Hippocampal formation (tissue), 2 donors: ENCODE data around the gene FAM184A.

ENCODE experiments used
- DNase-seq, 2 donors: peaks; one replicate each; lab custom pipeline; 2025; lab: John Stamatoyannopoulos, UW

The FAM184A gene

DNA sequence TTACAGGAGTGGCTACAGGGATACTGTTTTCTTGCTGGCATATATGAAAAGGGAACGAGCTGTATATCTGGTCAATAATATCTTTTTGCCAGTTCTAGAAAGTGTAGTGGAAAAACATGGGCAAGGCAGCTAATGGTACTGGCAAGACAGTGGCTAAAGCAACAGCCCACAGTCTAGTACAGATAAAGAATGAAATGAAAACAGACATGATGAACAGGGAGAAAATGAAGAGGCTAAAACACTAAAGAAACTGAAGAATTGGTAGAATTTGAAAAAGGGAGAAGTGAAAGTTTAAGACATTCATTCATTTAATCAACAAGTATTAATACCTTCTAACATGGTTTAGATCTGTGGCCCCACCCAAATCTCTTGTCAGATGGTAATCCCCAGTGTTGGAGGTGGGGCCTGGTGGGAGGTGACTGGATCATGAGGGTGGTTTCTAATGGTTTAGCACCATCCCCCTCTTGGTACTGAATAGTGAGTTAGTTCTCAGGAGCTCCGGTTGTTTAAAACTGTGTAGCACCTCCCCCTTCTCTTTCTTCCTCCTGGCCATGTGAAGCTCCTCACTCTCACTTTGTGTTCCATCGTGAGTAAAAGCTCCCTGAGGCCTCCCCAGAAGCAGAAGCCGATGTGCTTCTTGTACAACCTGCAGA lies 18.1 kb downstream of the FAM184A start:
- DNase-seq: no peak

DNA sequence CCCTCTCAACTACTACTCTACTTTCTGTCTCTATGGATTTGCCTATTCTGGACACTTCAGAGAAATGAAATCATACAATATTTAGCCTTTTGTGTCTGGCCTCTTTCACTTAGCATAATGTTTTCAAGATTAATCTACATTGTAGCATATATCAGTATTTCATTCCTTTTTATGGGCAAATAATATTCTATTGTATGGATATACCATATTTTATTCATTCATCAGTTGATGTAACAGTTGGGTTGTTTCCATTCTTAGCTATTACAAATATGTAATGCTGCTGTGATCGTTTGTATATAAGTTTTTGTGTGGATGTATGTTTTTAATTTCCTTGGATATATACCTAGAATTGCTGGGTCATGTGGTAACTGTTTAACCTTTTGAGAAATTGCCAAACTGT lies 23.4 kb downstream of the FAM184A start:
- DNase-seq: no peak

DNA sequence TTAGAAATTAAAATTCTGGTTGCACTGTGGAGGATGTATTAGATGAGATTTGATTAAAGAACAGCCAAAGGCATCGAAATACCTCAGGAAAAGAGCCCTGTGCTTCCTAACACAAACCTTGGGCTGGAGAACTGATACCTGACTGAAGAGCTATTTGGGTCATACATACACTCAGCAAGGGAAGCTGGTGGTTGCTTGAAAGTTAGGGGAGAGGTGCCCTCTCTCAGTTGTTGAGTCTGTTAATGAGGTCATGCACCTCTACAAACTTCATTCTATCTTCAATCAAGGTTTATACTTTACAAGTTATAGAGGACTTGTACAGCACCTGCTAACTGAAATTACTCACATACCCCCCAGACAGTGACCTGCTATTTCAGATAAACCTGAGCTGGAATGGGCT lies 25.5 kb downstream of the FAM184A start:
- DNase-seq: no peak

DNA sequence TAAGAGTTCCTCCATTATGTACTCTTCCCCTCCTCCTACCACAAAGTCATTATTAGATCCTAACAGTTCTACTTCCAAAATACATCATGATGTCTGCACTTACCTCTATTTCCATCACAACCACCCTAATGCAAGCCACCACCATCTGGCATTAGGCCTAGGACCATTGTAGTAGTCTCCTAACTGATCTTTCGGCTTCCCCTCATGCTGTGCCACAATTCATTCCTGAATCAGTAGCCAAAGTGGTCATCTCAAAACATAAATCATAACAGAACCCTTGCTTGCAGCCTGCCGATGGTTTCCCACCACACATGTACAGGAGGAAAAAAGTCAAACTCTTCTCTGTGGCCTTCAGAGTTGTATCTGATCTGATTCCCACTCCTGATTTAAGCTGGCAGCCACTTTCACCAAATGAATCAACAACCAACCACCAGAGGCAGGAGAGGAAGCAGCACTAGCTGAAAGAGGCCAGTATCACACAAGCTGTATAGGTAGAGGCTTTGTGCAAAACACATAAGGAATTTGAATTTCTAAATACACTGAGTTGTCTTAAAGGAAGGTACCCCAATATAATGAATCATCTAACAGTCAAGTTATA lies 26.1 kb downstream of the FAM184A start:
- DNase-seq: no peak

DNA sequence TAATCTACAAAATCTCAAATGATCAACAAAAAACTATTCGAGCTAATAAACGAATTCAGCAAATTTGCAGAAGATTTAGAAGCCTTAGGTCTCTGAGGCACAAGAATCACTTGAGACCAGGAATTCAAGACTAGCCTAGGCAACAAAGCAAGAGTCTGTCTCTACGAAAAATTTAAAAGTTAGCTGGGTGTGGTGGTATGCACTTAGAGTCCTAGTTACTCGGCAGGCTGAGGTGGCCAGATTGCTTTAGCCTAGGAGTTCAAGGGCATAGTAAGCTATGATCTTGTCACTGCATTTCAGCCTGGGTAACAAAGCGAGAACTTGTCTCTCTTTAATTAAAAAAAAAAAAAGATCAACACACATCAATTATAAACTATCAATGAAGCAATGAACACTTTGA lies 34.2 kb downstream of the FAM184A start:
- no peak for DNase-seq

DNA sequence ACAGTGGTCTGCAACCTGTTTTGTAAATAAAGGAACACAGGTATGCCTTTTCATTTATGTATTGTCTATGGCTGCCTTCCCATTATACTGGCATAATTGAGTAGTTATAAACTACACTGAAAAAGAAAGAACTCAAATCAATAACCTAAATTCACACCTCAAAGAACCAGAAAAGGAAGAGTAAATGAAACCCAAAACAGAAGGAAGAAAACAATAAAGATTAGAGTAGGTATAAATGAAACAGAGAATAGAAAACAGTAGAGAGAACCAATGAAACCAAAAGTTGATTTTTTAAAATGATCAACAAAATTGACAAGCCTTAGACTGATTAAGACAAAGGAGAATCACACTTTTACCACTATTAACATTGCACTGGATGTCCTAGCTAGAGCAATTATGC lies 34.7 kb downstream of the FAM184A start:
- DNase-seq: no peak

DNA sequence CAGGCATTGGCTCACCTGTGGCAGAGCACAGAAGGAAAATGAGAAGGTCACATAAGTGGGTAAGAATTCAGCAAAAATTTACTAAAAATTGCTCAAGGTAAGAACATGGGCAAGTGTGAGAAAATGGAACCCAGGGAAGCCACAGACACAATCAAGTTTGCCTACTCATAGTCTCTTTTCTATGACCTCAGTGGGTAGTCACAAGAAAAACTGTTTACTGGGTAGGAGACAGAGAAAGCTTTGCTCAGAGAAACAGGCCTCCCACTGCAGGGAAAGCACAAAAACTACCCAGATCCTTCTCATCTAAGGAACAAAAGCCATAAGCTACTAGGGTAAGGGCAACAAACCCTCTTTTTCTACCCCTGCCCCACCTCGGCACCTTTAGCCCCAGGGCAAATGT lies 35.2 kb downstream of the FAM184A start:
- no peak for DNase-seq

DNA sequence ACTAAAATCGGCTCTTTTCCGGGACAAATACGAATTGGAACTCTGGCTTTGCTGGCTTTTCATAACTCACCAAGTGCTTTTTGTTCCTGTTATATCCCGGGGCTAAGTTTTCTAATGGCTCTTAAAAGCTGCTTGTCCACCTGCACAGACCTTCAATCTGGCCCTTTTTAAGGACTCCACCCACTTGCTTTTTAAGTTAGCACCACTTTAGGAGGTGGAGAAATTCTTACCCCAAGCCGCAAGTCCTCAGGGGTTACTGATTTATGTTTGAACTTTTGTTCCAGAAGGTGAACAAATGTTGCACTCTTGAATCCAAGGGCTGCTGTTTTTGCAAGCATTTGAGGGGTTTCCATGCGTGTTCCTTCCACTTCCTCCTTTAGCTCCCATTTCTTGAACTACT lies 37.8 kb downstream of the FAM184A start:
- no peak for DNase-seq

DNA sequence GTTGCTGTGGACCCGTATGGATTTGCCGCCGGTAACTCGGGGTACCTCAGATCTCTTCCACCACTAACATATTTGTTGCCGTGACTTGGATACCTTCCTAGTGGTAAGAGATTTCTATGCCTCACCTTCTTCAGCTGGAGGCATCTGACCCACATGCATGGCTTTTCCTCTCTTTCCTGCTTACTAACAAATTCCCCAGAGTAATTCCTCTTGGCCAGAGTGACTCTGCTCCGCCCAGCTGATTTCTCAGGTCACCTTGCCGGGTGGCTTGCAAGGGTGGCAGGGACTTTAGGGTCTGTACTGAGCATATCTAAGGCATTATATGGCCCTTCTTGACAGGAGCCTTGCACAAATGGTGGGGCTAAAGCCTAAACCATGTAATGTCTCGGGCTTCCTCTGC lies 38.2 kb downstream of the FAM184A start:
- no peak for DNase-seq

DNA sequence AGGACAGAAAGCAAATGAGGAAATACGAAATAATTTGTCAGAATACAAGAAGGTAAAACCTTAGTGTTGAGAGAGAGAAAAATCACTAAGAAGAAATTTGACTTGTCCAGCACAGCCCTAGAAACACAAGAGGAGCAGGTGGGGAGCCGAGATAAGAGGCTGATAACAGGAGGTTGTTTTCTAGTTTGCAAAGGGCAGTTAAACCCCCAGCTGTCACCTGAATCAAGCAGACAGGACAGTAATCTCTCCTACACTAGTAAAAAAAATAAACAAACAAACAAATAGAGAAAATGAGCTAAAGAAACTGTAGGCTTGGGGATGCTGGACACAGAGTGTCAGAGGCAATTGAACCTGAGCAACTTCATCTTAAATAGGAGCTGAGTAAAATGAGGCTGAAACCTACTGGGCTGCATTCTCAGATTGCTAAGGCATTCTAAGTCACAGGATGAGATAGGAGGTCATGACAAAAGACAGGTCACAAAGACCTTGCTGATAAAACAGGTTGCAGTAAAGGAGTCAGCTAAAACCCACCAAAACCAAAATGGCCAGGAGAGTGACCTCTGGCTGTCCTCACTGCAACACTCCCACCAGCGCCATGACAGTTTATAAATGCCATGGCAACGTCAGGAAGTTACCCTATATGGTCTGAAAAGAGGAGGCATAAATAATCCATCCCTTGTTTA lies 40.4 kb downstream of the FAM184A start:
- DNase-seq: no peak

DNA sequence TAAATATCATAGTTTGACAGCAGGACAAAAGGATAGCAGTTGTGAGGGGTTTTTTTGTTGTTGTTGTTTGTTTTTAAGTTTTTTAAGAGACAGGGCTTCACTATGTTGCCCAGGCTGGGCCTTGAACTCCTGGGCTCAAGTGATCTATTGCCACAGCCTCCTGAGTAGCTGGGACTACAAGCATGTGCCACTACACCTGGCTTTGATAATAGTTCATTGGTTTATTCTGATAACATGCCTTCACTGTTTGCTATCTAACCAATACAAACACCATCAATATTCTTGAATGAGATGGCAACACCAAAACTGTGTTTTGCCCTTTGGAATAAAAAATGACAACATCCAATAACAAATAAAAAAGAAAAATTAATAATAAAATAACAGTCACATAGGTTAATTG lies 41.2 kb downstream of the FAM184A start:
- DNase-seq: no peak

DNA sequence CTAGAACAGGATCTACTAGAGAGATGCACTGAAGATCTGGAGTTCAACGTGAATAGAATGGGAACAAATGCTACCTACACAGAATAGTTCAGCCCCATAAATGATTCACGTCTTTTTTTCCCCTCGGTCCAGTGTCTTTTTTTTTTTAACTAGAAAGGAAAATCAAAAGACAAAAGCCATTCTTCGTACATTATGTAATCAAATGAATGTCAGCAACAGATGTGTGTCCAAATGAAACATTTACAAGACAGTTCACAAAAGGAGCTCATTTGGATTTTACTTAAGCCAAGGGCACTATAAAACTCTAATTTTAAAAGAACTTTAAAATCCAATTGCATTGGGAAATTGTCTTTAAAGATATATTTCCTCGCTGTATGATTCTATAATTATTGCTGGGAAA lies 42.4 kb downstream of the FAM184A start:
- no peak for DNase-seq

DNA sequence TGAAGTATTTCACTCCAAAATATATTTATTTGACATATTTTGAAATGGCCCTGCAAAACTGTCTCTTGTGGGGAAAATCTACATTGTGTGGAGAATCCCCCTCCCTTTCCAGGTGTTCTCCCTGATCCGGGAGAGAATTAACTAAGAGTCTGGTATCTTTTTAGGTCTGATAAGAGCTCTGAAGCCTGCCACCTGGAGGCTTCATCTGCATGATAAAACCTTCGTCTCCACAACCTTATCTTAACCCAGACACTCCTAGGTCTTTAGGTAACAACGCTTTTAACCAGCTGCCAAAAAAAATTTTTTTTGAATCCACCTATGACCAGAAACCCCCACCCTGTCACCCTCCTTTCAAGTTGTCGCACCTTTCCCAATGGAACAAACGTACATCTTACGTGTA lies 43.0 kb downstream of the FAM184A start:
- DNase-seq: no peak

DNA sequence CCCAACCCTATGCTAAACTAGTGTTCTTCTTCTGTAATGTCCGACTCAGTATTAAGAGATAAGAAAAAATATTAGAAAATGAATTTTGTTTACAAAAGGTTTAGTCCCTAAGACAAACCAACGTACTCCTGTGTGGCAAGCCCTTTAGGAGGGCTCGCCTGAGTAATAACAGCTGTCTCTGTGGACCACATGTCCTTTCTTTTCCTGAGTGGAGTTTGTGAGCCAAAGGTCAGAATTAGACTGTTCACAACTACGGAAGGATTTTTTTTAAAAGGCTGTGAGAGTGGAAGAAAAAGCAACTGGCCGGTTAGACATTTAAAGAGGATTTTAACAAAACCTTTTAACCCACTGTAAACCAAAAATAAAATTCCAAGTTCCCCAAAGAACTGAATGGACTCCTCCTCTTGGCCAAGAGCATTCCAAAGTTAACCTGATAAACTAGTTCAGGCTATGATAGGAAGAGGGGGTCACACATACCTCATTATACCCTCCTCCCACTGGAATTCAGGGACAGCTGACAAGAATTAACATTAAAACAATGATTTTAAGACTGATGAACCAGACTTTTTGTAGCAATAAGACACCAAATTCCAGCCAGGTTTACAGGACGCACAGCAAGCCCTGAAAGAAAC lies 43.5 kb downstream of the FAM184A start:
- DNase-seq: no peak

DNA sequence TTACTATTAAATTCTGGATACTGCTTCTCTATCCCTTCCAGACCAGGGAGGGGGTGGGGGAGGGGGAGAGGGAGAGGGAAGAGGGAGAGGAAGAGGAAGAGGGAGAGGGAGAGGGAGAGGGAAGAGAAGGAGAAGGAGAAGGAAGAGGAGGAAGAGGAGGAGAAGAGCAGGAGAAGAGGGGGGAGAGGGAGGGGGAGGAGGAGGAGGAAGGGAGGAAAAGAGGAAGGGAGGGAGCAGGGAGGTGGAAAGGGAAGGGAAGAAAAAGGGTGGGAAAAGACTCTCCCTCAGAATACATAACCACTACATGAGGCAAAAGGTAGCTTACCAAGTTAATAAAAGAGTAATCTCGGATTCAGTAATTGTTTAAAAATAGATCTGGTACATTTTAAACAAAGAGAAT lies 46.0 kb downstream of the FAM184A start:
- no peak for DNase-seq

DNA sequence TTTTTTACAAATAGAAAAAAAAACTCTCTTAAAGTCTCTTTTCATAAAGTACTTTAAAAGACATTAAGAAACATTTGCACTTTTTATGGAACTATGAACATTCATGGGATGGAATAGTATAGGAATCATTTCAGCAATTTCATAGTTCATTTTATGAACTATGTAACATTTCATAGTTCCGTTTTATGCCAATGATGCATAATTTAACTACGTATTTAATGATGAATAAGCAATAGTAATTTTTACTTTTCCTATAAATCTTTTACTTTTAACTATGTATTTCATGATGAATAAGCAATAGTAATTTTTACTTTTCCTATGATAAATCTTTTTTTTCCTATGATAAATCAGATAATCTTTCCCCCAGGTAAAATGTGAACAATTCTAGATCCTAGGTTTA lies 47.7 kb downstream of the FAM184A start:
- DNase-seq: no peak

DNA sequence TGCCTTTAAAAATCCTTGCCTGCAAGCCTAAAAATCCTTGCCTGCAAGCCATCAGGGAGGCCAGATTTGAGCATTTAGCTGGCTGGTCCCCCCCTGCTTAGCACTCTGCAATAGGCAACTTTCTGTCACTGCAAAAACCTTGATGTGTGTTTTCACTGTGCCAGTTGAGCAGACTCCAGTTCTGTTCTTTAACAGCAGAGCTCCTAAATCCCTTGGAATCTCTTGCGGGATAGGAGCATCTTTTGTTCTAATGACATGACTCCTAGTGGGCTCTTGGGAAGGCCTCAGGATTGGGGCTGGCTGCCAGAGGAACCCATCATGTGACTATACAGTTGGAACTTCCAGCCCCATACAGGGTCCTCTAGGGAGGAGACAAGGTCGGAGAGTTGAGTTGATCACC lies 50.4 kb downstream of the FAM184A start:
- no peak for DNase-seq

DNA sequence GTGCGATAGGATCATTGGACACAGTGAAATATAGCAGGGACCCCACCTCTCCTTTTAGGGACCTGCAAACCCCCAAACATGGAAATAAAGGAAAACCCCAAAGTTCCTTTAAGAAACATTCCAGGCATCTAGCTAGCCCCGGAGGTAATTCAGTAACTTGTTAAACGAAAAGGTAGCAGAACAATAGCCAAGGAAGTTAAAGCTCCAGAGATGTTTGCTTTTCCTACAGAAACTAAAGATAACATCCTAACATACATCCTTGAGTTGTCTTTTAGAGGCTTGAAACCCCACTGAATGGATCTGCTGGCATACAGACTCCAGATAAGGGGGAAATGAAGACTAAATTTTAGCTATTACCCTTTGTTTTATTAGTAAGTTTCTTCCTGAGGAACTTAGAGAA lies 51.0 kb downstream of the FAM184A start:
- no peak for DNase-seq

DNA sequence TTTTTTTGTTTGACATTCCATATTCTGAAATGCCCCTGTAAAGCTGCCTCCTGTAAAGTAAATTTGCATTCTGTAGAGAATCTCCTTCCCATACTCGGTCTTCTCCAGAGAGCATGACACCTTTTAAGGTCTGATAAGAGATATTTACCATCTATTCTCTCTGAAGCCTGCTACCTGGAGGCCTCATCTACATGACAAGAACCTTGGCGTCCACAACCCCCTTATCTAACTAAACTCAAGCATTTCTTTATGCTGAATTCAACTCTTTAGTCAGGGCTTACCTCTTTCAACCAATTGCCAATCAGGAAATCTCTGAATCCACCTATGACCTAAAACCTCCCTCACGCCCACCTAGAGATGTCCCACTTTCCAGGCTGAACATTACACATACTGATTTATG lies 51.6 kb downstream of the FAM184A start:
- no peak for DNase-seq

DNA sequence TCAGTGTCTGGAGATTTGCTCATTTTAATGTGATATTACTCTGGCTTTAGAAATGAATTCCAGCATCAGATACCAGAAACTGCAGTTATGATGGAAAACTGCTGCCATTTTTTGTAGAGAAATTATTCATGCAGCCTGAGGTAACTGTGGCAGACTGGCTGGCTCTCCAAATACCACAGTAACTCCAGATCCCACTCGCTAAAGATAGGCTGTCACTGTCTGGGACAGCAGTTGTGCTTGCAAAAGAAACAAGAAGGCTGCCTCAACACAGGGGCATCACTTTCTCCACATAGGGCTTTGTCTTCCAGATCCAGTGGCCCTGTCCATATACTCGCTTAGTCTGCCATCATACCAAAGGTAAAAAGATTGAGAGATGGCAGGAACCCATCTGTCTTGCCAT lies 52.7 kb downstream of the FAM184A start:
- no peak for DNase-seq

DNA sequence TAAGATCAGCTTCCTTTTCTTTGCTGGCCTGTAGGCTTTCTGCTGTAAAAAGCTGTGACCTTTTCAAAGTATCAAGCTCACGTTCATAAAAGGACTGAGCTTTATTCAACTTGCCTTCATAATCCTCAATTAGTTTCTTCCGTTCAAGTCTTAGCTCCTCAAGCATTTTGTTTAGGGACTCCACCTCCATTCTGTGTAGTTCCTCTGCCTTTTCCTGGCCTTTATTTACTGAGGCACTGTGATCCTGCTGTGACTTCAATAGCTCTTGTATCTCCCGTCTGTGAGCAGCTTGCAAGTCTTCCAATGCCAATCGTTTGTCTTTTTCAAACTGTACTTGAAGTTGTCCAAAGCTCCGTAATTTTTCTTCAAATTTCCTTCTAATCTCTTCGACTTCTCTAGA lies 54.4 kb downstream of the FAM184A start:
- DNase-seq: no peak

DNA sequence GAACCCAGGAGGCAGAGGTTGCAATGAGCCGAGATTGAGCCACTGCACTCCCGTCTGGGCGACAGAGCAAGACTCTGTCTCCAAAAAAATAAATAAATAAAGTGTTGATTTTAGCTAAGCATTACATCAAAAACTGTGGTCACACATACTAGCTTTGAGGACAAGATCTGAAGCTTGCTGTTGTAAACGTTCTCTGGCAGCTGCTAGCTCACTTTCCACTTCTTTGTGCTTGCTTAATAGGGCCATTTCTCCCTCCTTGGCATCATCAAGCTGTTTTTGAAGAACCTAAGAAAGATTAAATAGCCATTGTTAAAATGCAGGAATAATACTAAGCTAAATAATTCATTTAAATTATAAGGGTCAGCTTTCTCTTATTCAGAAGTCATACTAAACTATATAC lies 55.7 kb downstream of the FAM184A start:
- DNase-seq: peak in 1 of 2 donors; percentile 59
